ENCODE data around the gene ZNHIT2. TPM values are rescaled to one million over a fixed set of nuclear protein-coding genes. Genes with fewer than 3 reads are reported as not detected.

ZNHIT2 gene
- total and polyA plus RNA-seq, 2 of the 13 experiments (the other 11 are each of a cell fraction or from before 2014, with no cell fraction given), result 1.1 to 6.5 TPM

GRCh38 chr11:65165410-65166317 lies 48.2 kb upstream of the ZNHIT2 start (continued):
- TF ChIP-seq, protein P1, sequence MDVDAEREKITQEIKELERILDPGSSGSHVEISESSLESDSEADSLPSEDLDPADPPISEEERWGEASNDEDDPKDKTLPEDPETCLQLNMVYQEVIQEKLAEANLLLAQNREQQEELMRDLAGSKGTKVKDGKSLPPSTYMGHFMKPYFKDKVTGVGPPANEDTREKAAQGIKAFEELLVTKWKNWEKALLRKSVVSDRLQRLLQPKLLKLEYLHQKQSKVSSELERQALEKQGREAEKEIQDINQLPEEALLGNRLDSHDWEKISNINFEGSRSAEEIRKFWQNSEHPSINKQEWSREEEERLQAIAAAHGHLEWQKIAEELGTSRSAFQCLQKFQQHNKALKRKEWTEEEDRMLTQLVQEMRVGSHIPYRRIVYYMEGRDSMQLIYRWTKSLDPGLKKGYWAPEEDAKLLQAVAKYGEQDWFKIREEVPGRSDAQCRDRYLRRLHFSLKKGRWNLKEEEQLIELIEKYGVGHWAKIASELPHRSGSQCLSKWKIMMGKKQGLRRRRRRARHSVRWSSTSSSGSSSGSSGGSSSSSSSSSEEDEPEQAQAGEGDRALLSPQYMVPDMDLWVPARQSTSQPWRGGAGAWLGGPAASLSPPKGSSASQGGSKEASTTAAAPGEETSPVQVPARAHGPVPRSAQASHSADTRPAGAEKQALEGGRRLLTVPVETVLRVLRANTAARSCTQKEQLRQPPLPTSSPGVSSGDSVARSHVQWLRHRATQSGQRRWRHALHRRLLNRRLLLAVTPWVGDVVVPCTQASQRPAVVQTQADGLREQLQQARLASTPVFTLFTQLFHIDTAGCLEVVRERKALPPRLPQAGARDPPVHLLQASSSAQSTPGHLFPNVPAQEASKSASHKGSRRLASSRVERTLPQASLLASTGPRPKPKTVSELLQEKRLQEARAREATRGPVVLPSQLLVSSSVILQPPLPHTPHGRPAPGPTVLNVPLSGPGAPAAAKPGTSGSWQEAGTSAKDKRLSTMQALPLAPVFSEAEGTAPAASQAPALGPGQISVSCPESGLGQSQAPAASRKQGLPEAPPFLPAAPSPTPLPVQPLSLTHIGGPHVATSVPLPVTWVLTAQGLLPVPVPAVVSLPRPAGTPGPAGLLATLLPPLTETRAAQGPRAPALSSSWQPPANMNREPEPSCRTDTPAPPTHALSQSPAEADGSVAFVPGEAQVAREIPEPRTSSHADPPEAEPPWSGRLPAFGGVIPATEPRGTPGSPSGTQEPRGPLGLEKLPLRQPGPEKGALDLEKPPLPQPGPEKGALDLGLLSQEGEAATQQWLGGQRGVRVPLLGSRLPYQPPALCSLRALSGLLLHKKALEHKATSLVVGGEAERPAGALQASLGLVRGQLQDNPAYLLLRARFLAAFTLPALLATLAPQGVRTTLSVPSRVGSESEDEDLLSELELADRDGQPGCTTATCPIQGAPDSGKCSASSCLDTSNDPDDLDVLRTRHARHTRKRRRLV (CRISPR knock-in tag; IDR thresholded peaks at IDR 0.05), result no peak
- TF ChIP-seq GPN1 (CRISPR knock-in tag; IDR thresholded peaks at IDR 0.05; ENCODE audit: borderline replicate concordance), result no peak
- TF ChIP-seq, protein P2, sequence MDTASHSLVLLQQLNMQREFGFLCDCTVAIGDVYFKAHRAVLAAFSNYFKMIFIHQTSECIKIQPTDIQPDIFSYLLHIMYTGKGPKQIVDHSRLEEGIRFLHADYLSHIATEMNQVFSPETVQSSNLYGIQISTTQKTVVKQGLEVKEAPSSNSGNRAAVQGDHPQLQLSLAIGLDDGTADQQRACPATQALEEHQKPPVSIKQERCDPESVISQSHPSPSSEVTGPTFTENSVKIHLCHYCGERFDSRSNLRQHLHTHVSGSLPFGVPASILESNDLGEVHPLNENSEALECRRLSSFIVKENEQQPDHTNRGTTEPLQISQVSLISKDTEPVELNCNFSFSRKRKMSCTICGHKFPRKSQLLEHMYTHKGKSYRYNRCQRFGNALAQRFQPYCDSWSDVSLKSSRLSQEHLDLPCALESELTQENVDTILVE (CRISPR knock-in tag; IDR thresholded peaks at IDR 0.05), result no peak; the same call in 1 of the 2 replicates
- no peak for TF ChIP-seq NR2F2 (IDR thresholded peaks at IDR 0.05; ENCODE audit: borderline replicate concordance, low read depth)
- TF ChIP-seq SIX1 (CRISPR knock-in tag; IDR thresholded peaks at IDR 0.05; ENCODE audit: borderline replicate concordance), result peak; percentile 51
- TF ChIP-seq MTA3 (CRISPR knock-in tag; IDR thresholded peaks at IDR 0.05), result no peak
- TF ChIP-seq MIXL1 (CRISPR knock-in tag; IDR thresholded peaks at IDR 0.05), result peak; percentile 60; the same call in 1 of the 2 replicates
- 0 out of 2 replicates have a peak, but pooled peaks have one; percentile 82 for TF ChIP-seq ZNF136 (CRISPR knock-in tag; IDR thresholded peaks at IDR 0.05; ENCODE audit: low read depth)
- peak; percentile 14; the same call in 1 of the 2 replicates for TF ChIP-seq JUNB (CRISPR knock-in tag; IDR thresholded peaks at IDR 0.05; ENCODE audit: borderline replicate concordance)
- no peak for TF ChIP-seq CEBPB (IDR thresholded peaks at IDR 0.05; ENCODE audit: borderline replicate concordance, low read depth, low read length)
- TF ChIP-seq NR2F1 (CRISPR knock-in tag; IDR thresholded peaks at IDR 0.05), result no peak
- TF ChIP-seq ZNF12 (CRISPR knock-in tag; IDR thresholded peaks at IDR 0.05), result no peak; the same call in 1 of the 2 replicates
- TF ChIP-seq, protein P3, sequence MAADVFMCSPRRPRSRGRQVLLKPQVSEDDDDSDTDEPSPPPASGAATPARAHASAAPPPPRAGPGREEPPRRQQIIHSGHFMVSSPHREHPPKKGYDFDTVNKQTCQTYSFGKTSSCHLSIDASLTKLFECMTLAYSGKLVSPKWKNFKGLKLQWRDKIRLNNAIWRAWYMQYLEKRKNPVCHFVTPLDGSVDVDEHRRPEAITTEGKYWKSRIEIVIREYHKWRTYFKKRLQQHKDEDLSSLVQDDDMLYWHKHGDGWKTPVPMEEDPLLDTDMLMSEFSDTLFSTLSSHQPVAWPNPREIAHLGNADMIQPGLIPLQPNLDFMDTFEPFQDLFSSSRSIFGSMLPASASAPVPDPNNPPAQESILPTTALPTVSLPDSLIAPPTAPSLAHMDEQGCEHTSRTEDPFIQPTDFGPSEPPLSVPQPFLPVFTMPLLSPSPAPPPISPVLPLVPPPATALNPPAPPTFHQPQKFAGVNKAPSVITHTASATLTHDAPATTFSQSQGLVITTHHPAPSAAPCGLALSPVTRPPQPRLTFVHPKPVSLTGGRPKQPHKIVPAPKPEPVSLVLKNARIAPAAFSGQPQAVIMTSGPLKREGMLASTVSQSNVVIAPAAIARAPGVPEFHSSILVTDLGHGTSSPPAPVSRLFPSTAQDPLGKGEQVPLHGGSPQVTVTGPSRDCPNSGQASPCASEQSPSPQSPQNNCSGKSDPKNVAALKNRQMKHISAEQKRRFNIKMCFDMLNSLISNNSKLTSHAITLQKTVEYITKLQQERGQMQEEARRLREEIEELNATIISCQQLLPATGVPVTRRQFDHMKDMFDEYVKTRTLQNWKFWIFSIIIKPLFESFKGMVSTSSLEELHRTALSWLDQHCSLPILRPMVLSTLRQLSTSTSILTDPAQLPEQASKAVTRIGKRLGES (CRISPR knock-in tag; IDR thresholded peaks at IDR 0.05; ENCODE audit: borderline replicate concordance), result no peak
- TF ChIP-seq TCF7 (IDR thresholded peaks at IDR 0.05; ENCODE audit: low read depth), result peak; percentile 91
- TF ChIP-seq NFRKB (IDR thresholded peaks at IDR 0.05), result no peak
- TF ChIP-seq POGZ (CRISPR knock-in tag; IDR thresholded peaks at IDR 0.05), result 0 out of 2 replicates have a peak, but pooled peaks have one; percentile 8
- TF ChIP-seq SSRP1 (CRISPR knock-in tag; IDR thresholded peaks at IDR 0.05), result no peak
- TF ChIP-seq, protein P4, sequence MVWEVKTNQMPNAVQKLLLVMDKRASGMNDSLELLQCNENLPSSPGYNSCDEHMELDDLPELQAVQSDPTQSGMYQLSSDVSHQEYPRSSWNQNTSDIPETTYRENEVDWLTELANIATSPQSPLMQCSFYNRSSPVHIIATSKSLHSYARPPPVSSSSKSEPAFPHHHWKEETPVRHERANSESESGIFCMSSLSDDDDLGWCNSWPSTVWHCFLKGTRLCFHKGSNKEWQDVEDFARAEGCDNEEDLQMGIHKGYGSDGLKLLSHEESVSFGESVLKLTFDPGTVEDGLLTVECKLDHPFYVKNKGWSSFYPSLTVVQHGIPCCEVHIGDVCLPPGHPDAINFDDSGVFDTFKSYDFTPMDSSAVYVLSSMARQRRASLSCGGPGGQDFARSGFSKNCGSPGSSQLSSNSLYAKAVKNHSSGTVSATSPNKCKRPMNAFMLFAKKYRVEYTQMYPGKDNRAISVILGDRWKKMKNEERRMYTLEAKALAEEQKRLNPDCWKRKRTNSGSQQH (CRISPR knock-in tag; IDR thresholded peaks at IDR 0.05; ENCODE audit: low read depth), result no peak
- no peak for TF ChIP-seq SALL2 (CRISPR knock-in tag; IDR thresholded peaks at IDR 0.05)
